Measurements from ENCODE around the gene HDHD3. TPM values are rescaled to one million over a fixed set of nuclear protein-coding genes. Genes with fewer than 3 reads are reported as not detected.
"Not testable (repeated sequence)": the region's sequence is repeated elsewhere in the genome, so short reads cannot be mapped to it uniquely, and the experiment has no call there.

HDHD3 gene
- total RNA-seq, 4 donors from 2014 or later = 35.9 to 84.2 (median 46.4) TPM

DNA sequence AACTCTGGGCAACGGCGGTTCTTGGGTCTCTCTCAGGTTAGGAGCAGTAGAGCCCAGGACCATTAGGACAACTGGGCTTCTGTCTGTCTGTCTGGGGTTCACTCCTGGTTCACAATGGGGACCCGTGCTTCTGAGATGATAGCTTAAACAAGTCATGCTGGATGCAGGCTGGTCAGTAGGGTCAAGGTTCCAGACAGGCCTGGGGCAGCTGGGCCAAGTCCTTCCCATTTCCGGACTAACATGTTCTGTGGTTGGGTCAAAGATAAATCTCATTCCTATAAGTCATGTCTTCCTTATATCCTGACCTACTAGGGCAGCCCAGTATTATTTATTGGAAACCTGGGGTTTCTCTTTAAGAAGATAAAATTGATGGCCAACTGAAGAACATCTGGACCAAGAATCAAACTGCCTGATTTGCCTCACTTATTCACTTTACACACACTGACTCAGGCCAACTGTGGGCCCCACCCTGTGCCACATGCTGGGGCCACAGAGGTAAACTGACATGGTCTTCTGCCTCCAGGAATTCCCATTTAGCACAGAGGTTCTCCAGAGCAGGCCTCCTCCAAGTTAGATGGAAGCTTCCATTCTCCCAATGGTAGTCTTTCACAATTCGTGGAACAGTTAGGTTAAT is 8.3 kb downstream of the HDHD3 start:
- 75 to 93% methylated on average over 1 to 5 of the region's 5 CpGs for WGBS, 2 donors
- Histone ChIP-seq H3K4me1 (peaks cover 0 to 3% (median 0%) of the 10 kb centered on the region in 3 donors), H3K27me3 (no peaks in the 10 kb centered on the region), H3K27ac (no peak overlapping the region), H3K9me3 (no peaks in the 10 kb centered on the region), H3K4me3 (no peak overlapping the region), H3K36me3 (peaks cover 0 to 26% (median 10%) of the 10 kb centered on the region in 3 donors)
- DNase-seq = no peak
- intact Hi-C loops (cut with DNase I) = no loop called here
- TF ChIP-seq CTCF (IDR thresholded peaks at IDR 0.05) (no peak), POLR2A (IDR thresholded peaks at IDR 0.05) (no peak)

DNA sequence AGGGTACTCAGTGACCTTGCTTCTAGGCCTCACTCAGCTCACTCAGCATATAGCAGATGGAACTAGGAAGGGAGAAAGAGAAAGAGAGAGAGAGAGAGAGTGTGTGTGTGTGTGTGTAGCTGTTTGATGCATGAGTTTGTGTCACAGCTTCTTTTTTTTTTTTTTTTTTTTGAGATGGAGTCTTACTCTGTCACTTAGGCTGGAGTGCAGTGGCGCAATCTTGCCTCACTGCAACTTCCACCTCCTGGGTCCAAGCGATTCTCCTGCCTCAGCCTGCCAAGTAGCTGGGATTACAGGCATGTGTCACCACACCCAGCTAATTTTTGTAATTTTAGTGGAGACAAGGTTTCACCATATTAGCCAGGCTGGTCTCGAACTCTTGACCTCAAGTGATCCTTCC is 11.1 kb downstream of the HDHD3 start:
- not testable (repeated sequence) for H3K4me1 ChIP-seq

GRCh38 chr9:113364951-113365350 is 11.8 kb downstream of the HDHD3 start:
- H3K4me3 ChIP-seq = no peak overlapping the region
- intact Hi-C loops (cut with DNase I) = no loop called here
- DNase-seq = no peak
- no peaks in the 10 kb centered on the region for H3K27me3 ChIP-seq
- H3K27ac ChIP-seq = peak overlapping the region in 1 of 4 donors; percentile 2
- peaks cover 0 to 6% (median 3%) of the 10 kb centered on the region in 3 donors for H3K4me1 ChIP-seq
- WGBS, 2 donors = 54 to 63% methylated on average over 1 of the region's 1 CpG
- no peaks in the 10 kb centered on the region for H3K9me3 ChIP-seq
- peaks cover 0 to 17% (median 0%) of the 10 kb centered on the region in 3 donors for H3K36me3 ChIP-seq
- no peak for TF ChIP-seq POLR2A (IDR thresholded peaks at IDR 0.05)
- no peak for TF ChIP-seq CTCF (IDR thresholded peaks at IDR 0.05)

More for the DNA sequence above, 11.1 kb downstream of the HDHD3 start:
- 49 to 56% methylated on average over 2 to 3 of the region's 3 CpGs for WGBS, 2 donors
- DNase-seq; H3K27me3 ChIP-seq; intact Hi-C loops (cut with DNase I); H3K9me3 ChIP-seq; H3K4me3 ChIP-seq: not testable (repeated sequence)
- Histone ChIP-seq H3K36me3 (peaks cover 0 to 11% (median 0%) of the 10 kb centered on the region in 3 donors), H3K27ac (peak overlapping the region in 1 of 4 donors; percentile 2)

DNA sequence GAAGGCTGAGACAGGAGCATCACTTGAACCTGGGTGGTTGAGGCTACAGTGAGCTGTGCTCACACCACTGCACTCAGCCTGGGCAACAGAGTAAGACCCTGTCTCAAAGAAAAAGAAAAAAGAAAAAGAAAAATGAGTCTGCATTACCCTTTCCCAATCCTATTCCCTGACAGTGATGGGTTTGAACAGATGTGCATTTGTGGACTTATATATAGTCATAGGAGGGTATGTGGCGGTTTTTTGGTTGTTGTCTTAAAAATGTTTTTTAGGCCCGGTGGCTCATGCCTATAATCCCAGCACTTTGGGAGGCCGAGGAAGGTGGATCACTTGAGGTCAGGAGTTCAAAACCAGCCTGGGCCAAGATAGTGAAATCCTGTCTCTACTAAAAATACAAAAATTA is 13.4 kb downstream of the HDHD3 start:
- no peak overlapping the region for H3K27ac ChIP-seq
- no peak for TF ChIP-seq CTCF (IDR thresholded peaks at IDR 0.05)
- no peak for TF ChIP-seq POLR2A (IDR thresholded peaks at IDR 0.05)
- no peaks in the 10 kb centered on the region for H3K27me3 ChIP-seq
- intact Hi-C loops (cut with DNase I) = no loop called here
- WGBS, 2 donors = 83 to 93% methylated on average over 2 to 3 of the region's 3 CpGs
- H3K4me3 ChIP-seq = no peak overlapping the region
- H3K4me1 ChIP-seq = peaks cover 0 to 6% (median 3%) of the 10 kb centered on the region in 3 donors
- DNase-seq = no peak
- no peaks in the 10 kb centered on the region for H3K9me3 ChIP-seq
- peaks cover 0 to 15% (median 0%) of the 10 kb centered on the region in 3 donors for H3K36me3 ChIP-seq

DNA sequence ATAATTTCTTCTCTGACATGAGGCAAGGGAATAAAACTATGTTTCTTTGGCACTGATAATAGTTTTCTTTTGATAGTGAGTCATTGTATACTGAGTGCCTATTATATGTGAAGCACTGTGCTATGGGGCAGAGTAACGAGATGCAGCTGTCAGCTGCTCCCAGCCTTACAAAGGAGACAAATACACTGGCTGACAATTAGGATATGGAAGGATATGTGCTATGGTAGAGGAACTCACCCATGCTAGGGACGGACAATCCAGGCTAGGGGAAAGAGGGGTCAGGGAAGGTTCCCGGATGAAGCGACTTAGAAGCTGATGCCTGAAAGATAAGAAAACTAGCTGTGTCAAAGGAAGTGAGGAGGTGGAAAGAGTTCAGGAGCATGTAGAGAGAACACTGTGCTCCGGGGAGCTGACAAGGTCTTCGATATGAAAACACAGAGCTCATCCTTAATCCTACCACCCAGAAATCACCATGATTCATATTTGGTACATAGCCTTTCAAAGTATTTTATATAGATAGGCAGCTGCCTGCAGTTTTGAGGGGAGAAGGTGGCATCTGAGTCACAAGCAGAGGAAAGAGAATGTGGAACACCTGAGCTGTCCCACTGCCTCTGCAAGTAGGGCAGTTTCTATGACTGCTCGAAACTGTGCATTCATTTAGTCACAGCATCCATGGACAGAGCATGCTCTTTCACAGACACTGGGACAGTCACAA is 15.3 kb downstream of the HDHD3 start:
- no peak for TF ChIP-seq CTCF (IDR thresholded peaks at IDR 0.05)
- Histone ChIP-seq H3K4me1 (peaks cover 0 to 6% (median 3%) of the 10 kb centered on the region in 3 donors), H3K27ac (no peak overlapping the region), H3K9me3 (no peaks in the 10 kb centered on the region), H3K36me3 (peaks cover 0 to 20% (median 0%) of the 10 kb centered on the region in 3 donors), H3K4me3 (no peak overlapping the region), H3K27me3 (no peaks in the 10 kb centered on the region)
- DNase-seq = no peak
- WGBS, 2 donors = 48 to 55% methylated on average over 7 of the region's 7 CpGs
- intact Hi-C loops (cut with DNase I) = no loop called here
